ENCODE results near the gene RTL10.

RTL10 gene

GRCh38 chr22:19859861-19860510 lies 5.3 kb upstream of the RTL10 start:
- no peak for DNase-seq

- DNase-seq: no peak
Measured at GRCh38 chr22:19857382-19857781, 2.7 kb upstream of the RTL10 start.

- peak; percentile 47 for DNase-seq
Measured at GRCh38 chr22:19855504-19856409, 1.1 kb upstream of the RTL10 start.

- no peak for DNase-seq
Measured at GRCh38 chr22:19853879-19854777, 546 bp downstream of the RTL10 start.

- no peak for DNase-seq
Measured at GRCh38 chr22:19853058-19853878, 1.4 kb downstream of the RTL10 start.

- DNase-seq: no peak
Measured at GRCh38 chr22:19852177-19852781, 2.4 kb downstream of the RTL10 start.

- no peak for DNase-seq
Measured at GRCh38 chr22:19851291-19852176, 3.1 kb downstream of the RTL10 start.

- DNase-seq: no peak
Measured at GRCh38 chr22:19850763-19851109, 3.9 kb downstream of the RTL10 start.

GRCh38 chr22:19849835-19850762 lies 4.6 kb downstream of the RTL10 start:
- no peak for DNase-seq

GRCh38 chr22:19848298-19849224 lies 6.1 kb downstream of the RTL10 start:
- no peak for DNase-seq

GRCh38 chr22:19847345-19847632 lies 7.4 kb downstream of the RTL10 start:
- DNase-seq: no peak

GRCh38 chr22:19846620-19847344 lies 7.9 kb downstream of the RTL10 start:
- no peak for DNase-seq

GRCh38 chr22:19845054-19845722 lies 9.5 kb downstream of the RTL10 start:
- DNase-seq: no peak

GRCh38 chr22:19844377-19845053 lies 10.2 kb downstream of the RTL10 start:
- DNase-seq: no peak

- no peak for DNase-seq
Measured at GRCh38 chr22:19843857-19844376, 10.8 kb downstream of the RTL10 start.

- DNase-seq: peak; percentile 12
Measured at GRCh38 chr22:19843107-19843856, 11.4 kb downstream of the RTL10 start.
